Stomach (tissue), 4 donors: ENCODE results near the gene RASA1.

Source experiments
- CTCF ChIP-seq, 7 experiments: fragments of 450-650 bp in 4 of 7; fragments of 200-600 bp in 3 of 7; sonication (generic) in 3 of 7; IDR thresholded peaks; one replicate each; pipeline ENCODE4 v1.5.1; 2016 to 2019; ENCODE audit warnings: antibody characterized with exemption in 7 of 7, control low read depth in 2 of 7, mild to moderate bottlenecking in 1 of 7
- EP300 ChIP-seq: sonication (generic); formaldehyde crosslinking; IDR thresholded peaks from one replicate; pipeline ENCODE4 v1.6.1; 2017; ENCODE audit warnings: antibody characterized with exemption
- POLR2A ChIP-seq, 4 donors: fragments of 450-650 bp; IDR thresholded peaks; one replicate each; pipeline ENCODE4 v1.6.1; 2016; ENCODE audit warnings: antibody characterized with exemption in 4 of 4, control low read depth in 2 of 4, mild to moderate bottlenecking in 1 of 4, moderate library complexity in 1 of 4
- POLR2AphosphoS5 ChIP-seq, 3 donors: sonication (generic); formaldehyde crosslinking; IDR thresholded peaks; one replicate each; pipeline ENCODE4 v1.6.1; 2016; ENCODE audit warnings: antibody characterized with exemption in 3 of 3

DNA sequence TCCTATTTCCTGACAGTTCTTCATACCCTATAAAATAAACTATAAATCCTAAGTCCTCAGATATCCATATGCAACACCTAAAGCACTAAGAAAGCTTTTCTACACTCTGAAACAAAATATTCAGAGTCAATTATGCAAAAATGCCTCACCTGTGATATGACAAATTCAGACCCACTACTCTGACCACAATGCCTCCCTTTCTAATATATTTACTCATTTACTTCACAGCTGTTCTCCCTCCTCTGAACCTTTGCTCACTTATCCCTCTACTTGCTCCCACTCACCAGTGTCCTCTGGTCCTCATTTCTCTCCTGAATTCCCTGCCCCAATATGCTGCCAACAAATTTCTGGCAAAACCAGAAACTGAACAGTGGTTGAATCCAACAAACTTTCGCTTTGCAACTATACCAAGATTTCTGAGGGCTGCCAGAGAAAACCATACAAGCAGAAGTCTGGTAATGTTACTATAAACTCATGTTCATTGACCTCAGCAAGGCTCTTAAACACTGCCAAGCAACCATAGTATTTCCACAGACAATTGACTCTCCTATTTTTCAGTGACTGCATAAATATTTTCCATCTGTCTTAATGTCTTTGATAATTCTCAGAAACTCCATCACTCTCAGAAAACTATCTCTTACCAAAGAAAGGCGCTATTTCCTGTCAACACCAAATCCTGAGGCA lies 137.9 kb downstream of the RASA1 start:
- TF ChIP-seq CTCF (IDR thresholded peaks at IDR 0.05): no peak
- no peak for TF ChIP-seq POLR2AphosphoS5 (IDR thresholded peaks at IDR 0.05)
- TF ChIP-seq EP300: no peak
- TF ChIP-seq POLR2A (IDR thresholded peaks at IDR 0.05): no peak
